OCI-LY1 (cell line): ENCODE results near the gene SDR39U1.
"Not testable (repeated sequence)": the region's sequence is repeated elsewhere in the genome, so short reads cannot be mapped to it uniquely, and the experiment has no call there.

Source experiments
- CTCF ChIP-seq: fragments of 200-600 bp; sonication (generic), shearing (Covaris generic); IDR thresholded peaks from 2 replicates; pipeline ENCODE4 v1.5.1; 2017; ENCODE audit warnings: mild to moderate bottlenecking, antibody characterized with exemption, low read length, moderate library complexity, mixed read lengths
- EZH2 ChIP-seq: fragments of 200-600 bp; sonication (generic), shearing (Covaris generic); IDR thresholded peaks from 2 replicates; pipeline ENCODE4 v1.8.0; 2017; ENCODE audit warnings: borderline replicate concordance, mixed run types, mild to moderate bottlenecking, antibody characterized with exemption, low read length, moderate library complexity, mixed read lengths

- TF ChIP-seq CTCF, EZH2: not testable (repeated sequence)
Observed at GRCh38 chr14:24482699-24483303, 40.2 kb upstream of the SDR39U1 start.
